HEK293T (cell line): Measurements from ENCODE around the gene CTH.
A peak's percentile ranks its signal among the peaks of the same experiment; 100 is the strongest.

Experiments
- ARNT ChIP-seq: fragments of 450-650 bp; IDR thresholded peaks from 2 replicates; pipeline ENCODE4 v1.6.1; 2017; ENCODE audit warnings: mild to moderate bottlenecking
- BHLHE40 ChIP-seq: fragments of 450-650 bp; IDR thresholded peaks from 2 replicates; pipeline ENCODE4 v1.6.1; 2016; ENCODE audit warnings: mild to moderate bottlenecking, moderate library complexity, borderline replicate concordance
- CTBP1 ChIP-seq: fragments of 450-650 bp; IDR thresholded peaks from 2 replicates; pipeline ENCODE4 v1.6.1; 2016; ENCODE audit warnings: borderline replicate concordance
- ELF4 ChIP-seq: fragments of 450-650 bp; IDR thresholded peaks from 2 replicates; pipeline ENCODE4 v1.6.1; 2017; ENCODE audit warnings: antibody characterized with exemption
- FOXA1 ChIP-seq: fragments of 450-650 bp; IDR thresholded peaks from 2 replicates; pipeline ENCODE4 v1.6.1; 2016; ENCODE audit warnings: mild to moderate bottlenecking
- FOXK2 ChIP-seq: fragments of 450-650 bp; IDR thresholded peaks from 2 replicates; pipeline ENCODE4 v1.6.1; 2016; ENCODE audit warnings: mild to moderate bottlenecking
- FOXM1 ChIP-seq: fragments of 450-650 bp; IDR thresholded peaks from 2 replicates; pipeline ENCODE4 v1.6.1; 2017; ENCODE audit warnings: mild to moderate bottlenecking, borderline replicate concordance
- NFRKB ChIP-seq: fragments of 450-650 bp; IDR thresholded peaks from 2 replicates; pipeline ENCODE4 v1.6.1; 2016; ENCODE audit warnings: mild to moderate bottlenecking, moderate library complexity
- SP1 ChIP-seq: fragments of 450-650 bp; IDR thresholded peaks from 2 replicates; pipeline ENCODE4 v1.6.1; 2017
- SUZ12 ChIP-seq: fragments of 450-650 bp; IDR thresholded peaks from 2 replicates; pipeline ENCODE4 v1.6.1; 2016; ENCODE audit warnings: mild to moderate bottlenecking
- TARDBP ChIP-seq: fragments of 450-650 bp; IDR thresholded peaks from 2 replicates; pipeline ENCODE4 v1.6.1; 2016
- ZNF384 ChIP-seq: fragments of 450-650 bp; IDR thresholded peaks from 2 replicates; pipeline ENCODE4 v1.6.1; 2016
- TF ChIP-seq, protein P1 (sequence below): fragments of 450-650 bp; IDR thresholded peaks from 2 replicates; pipeline ENCODE4 v1.6.1; 2016

DNA sequence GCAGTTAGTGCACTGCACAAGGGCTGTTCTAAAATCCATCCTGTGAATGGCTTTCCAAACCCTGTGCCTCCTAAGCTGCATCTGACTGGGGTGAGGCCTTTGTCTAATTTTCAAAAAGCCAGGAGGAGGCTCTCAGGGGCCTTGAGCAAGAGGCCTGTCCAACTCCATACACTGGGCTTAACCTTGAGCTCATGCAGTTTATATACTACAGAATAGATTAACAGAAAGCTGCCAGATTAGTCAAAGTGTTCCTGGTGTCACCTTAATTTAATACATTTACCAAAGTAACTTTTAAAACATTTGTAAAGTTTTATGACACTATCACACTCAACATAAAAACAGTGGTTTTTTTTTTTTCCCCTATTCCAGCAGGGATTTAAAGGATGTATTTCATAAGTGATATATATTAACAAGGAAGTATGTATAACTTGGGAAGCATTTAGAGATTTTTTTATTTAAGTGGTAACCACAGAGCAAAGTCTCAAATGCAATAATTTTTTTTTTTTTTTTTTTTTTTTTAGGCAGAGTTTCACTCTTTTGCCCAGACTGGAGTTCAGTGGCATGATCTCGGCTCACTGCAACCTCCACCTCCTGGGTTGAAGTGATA is 23.3 kb downstream of the CTH start:
- no peak for TF ChIP-seq ELF4
- TF ChIP-seq FOXM1: no peak
- TF ChIP-seq, protein P1, sequence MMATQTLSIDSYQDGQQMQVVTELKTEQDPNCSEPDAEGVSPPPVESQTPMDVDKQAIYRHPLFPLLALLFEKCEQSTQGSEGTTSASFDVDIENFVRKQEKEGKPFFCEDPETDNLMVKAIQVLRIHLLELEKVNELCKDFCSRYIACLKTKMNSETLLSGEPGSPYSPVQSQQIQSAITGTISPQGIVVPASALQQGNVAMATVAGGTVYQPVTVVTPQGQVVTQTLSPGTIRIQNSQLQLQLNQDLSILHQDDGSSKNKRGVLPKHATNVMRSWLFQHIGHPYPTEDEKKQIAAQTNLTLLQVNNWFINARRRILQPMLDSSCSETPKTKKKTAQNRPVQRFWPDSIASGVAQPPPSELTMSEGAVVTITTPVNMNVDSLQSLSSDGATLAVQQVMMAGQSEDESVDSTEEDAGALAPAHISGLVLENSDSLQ: no peak
- TF ChIP-seq ZNF384: 0 out of 2 replicates have a peak, but pooled peaks have one; percentile 5
- TF ChIP-seq SUZ12: no peak
- no peak for TF ChIP-seq ARNT
- TF ChIP-seq SP1: no peak
- no peak for TF ChIP-seq NFRKB
- TF ChIP-seq FOXA1: no peak
- TF ChIP-seq TARDBP: no peak
- TF ChIP-seq FOXK2: no peak
- TF ChIP-seq BHLHE40: no peak
- TF ChIP-seq CTBP1: no peak
